H1 (cell line): ENCODE measurements around the gene CCDC13. TPM values are rescaled to one million over a fixed set of nuclear protein-coding genes. Genes with fewer than 3 reads are reported as not detected.
A peak's percentile ranks its signal among the peaks of the same experiment; 100 is the strongest.

Experiments
- CTCF ChIA-PET: fragments of 300-600 bp; sonication (Branson Sonifier 250); formaldehyde crosslinking; loops from one replicate; lab custom pipeline; 2021; ENCODE audit not compliant: partially characterized antibody; lab: Charles Lee
- POLR2A ChIA-PET: fragments of 300-600 bp; sonication (Branson Sonifier 250); formaldehyde crosslinking; loops from one replicate; lab custom pipeline; 2021; ENCODE audit warnings: inconsistent platforms; ENCODE audit not compliant: partially characterized antibody; lab: Charles Lee
- DNase-seq, 2 experiments: peaks; one replicate each; pipeline versions ENCODE4 v3.0.0 to v3.0.0-alpha.2; 2010 to 2022; ENCODE audit warnings: low spot score in 2 of 2, low read depth in 1 of 2, mixed read lengths in 1 of 2
- FAIRE-seq: peaks from 2 replicates; lab custom pipeline; 2011; peaks lifted over from hg19 to GRCh38; lab: Jason Lieb, UNC
- H2AFZ ChIP-seq: 2 replicates; pipeline ENCODE4 v1.8.1; 2012; ENCODE audit warnings: low read length, inconsistent platforms
- H2AK5ac ChIP-seq: 2 replicates; pipeline ENCODE4 v1.6.1; 2013; ENCODE audit warnings: low read depth, low read length
- H2BK120ac ChIP-seq: replicated peaks from 2 replicates; pipeline ENCODE3; 2013; ENCODE audit warnings: low read depth, low read length, inconsistent platforms
- H2BK12ac ChIP-seq: 2 replicates; pipeline ENCODE4 v1.6.1; 2013; ENCODE audit warnings: low read depth, low read length
- H2BK15ac ChIP-seq: 2 replicates; pipeline ENCODE4 v1.6.1; 2013; ENCODE audit warnings: low read length
- H2BK20ac ChIP-seq: 2 replicates; pipeline ENCODE4 v1.6.1; 2013; ENCODE audit warnings: low read length
- H2BK5ac ChIP-seq: 2 replicates; pipeline ENCODE4 v1.6.1; 2013; ENCODE audit warnings: low read depth, low read length
- H3K14ac ChIP-seq: 2 replicates; pipeline ENCODE4 v1.6.1; 2013; ENCODE audit warnings: inconsistent platforms; ENCODE audit not compliant: insufficient read length
- H3K18ac ChIP-seq: 2 replicates; pipeline ENCODE4 v1.6.1; 2013; ENCODE audit warnings: low read length; ENCODE audit errors: extremely low read depth
- H3K23ac ChIP-seq: 2 replicates; pipeline ENCODE4 v1.6.1; 2013; ENCODE audit warnings: inconsistent platforms; ENCODE audit not compliant: insufficient read length
- H3K23me2 ChIP-seq: 2 replicates; pipeline ENCODE4 v1.6.1; 2013; ENCODE audit warnings: low read depth, low read length
- H3K27ac ChIP-seq: 2 replicates; pipeline ENCODE4 v1.6.1; 2011; ENCODE audit warnings: low read depth, low read length, inconsistent platforms
- H3K27me3 ChIP-seq, 4 experiments: replicated peaks in 1 of 4; 1 replicate in 1 of 4; 2 replicates in 3 of 4; pipeline versions ENCODE4 v1.6.1 to v1.8.1; 2011 to 2013; ENCODE audit warnings: low read length in 3 of 4, mild to moderate bottlenecking in 3 of 4, inconsistent platforms in 2 of 4, mixed read lengths in 2 of 4, moderate library complexity in 1 of 4; ENCODE audit not compliant: control insufficient read depth in 3 of 4, insufficient read depth in 3 of 4; ENCODE audit errors: extremely low read depth in 1 of 4
- H3K36me3 ChIP-seq, 4 experiments: 2 replicates each; pipeline versions ENCODE4 v1.6.1 to v1.8.1; 2011 to 2013; ENCODE audit warnings: mild to moderate bottlenecking in 4 of 4, low read length in 3 of 4, moderate library complexity in 2 of 4, control low read depth in 1 of 4, inconsistent platforms in 1 of 4; ENCODE audit not compliant: insufficient read depth in 4 of 4, control insufficient read depth in 2 of 4
- H3K4ac ChIP-seq: replicated peaks from 2 replicates; pipeline ENCODE3; 2013; ENCODE audit warnings: low read length, low read depth, mixed read lengths, inconsistent platforms; ENCODE audit not compliant: insufficient read length
- H3K4me1 ChIP-seq, 4 experiments: replicated peaks in 1 of 4; 1 replicate in 1 of 4; 2 replicates in 3 of 4; pipeline versions ENCODE4 v1.6.1 to v1.8.1; 2011 to 2013; ENCODE audit warnings: low read length in 3 of 4, inconsistent platforms in 2 of 4, mixed read lengths in 1 of 4; ENCODE audit not compliant: insufficient read depth in 4 of 4, control insufficient read depth in 3 of 4
- H3K4me2 ChIP-seq, 2 experiments: 2 replicates each; pipeline versions ENCODE4 v1.6.1 to v1.8.1; 2011 to 2013; ENCODE audit warnings: low read depth in 2 of 2, low read length in 2 of 2, control low read depth in 1 of 2, inconsistent platforms in 1 of 2, mild to moderate bottlenecking in 1 of 2; ENCODE audit not compliant: insufficient read depth in 1 of 2
- H3K4me3 ChIP-seq, 4 experiments: fragments of 200-600, 300-600 bp in 1 of 4; sonication (generic), shearing (Covaris generic), sonication (Bioruptor Twin) in 1 of 4; 2 replicates each; pipeline versions ENCODE4 v1.5.1 to v1.8.1; 2011 to 2016; ENCODE audit warnings: low read length in 4 of 4, low read depth in 3 of 4, control low read depth in 2 of 4, inconsistent platforms in 2 of 4, mild to moderate bottlenecking in 2 of 4, mixed read lengths in 1 of 4, moderate library complexity in 1 of 4; ENCODE audit not compliant: insufficient read depth in 2 of 4; ENCODE audit errors: extremely low read depth in 1 of 4
- H3K56ac ChIP-seq: replicated peaks from 2 replicates; pipeline ENCODE3; 2013; ENCODE audit warnings: low read depth, mild to moderate bottlenecking, mixed read lengths, low read length, inconsistent platforms; ENCODE audit not compliant: insufficient read length
- H3K79me1 ChIP-seq: 2 replicates; pipeline ENCODE4 v1.6.1; 2013; ENCODE audit warnings: low read depth, low read length, control low read depth
- H3K79me2 ChIP-seq, 2 experiments: 2 replicates each; pipeline versions ENCODE4 v1.6.1 to v1.8.1; 2012 to 2013; ENCODE audit warnings: low read length in 2 of 2, mild to moderate bottlenecking in 2 of 2, inconsistent platforms in 1 of 2; ENCODE audit not compliant: insufficient read depth in 2 of 2, control insufficient read depth in 1 of 2
- H3K9ac ChIP-seq, 4 experiments: replicated peaks in 1 of 4; 1 replicate in 1 of 4; 2 replicates in 3 of 4; pipeline versions ENCODE4 v1.6.1 to v1.8.1; 2011 to 2013; ENCODE audit warnings: low read depth in 3 of 4, low read length in 3 of 4, control low read depth in 2 of 4, mild to moderate bottlenecking in 2 of 4, moderate library complexity in 2 of 4, inconsistent platforms in 1 of 4; ENCODE audit errors: extremely low read depth in 1 of 4
- H3K9me3 ChIP-seq, 2 experiments: 2 replicates each; pipeline versions ENCODE4 v1.6.1 to v1.8.1; 2012 to 2013; ENCODE audit warnings: mild to moderate bottlenecking in 2 of 2, moderate library complexity in 2 of 2, control low read depth in 1 of 2, inconsistent platforms in 1 of 2, low read depth in 1 of 2, low read length in 1 of 2, mixed read lengths in 1 of 2; ENCODE audit not compliant: insufficient read depth in 2 of 2
- H4K20me1 ChIP-seq, 2 experiments: replicated peaks in 1 of 2; 2 replicates each; pipeline versions ENCODE3 to v1.8.1; 2011 to 2013; ENCODE audit warnings: inconsistent platforms in 2 of 2, low read length in 2 of 2, mild to moderate bottlenecking in 1 of 2; ENCODE audit not compliant: insufficient read depth in 2 of 2, control insufficient read depth in 1 of 2
- H4K5ac ChIP-seq: 2 replicates; pipeline ENCODE4 v1.6.1; 2013; ENCODE audit warnings: low read length, low read depth, mixed read lengths, inconsistent platforms; ENCODE audit not compliant: insufficient read length
- H4K8ac ChIP-seq: 2 replicates; pipeline ENCODE4 v1.8.0; 2013; ENCODE audit warnings: mild to moderate bottlenecking, moderate library complexity, low read length, inconsistent platforms; ENCODE audit not compliant: insufficient read depth; ENCODE audit errors: extremely low read depth
- H4K91ac ChIP-seq: replicated peaks from 2 replicates; pipeline ENCODE3; 2013; ENCODE audit warnings: low read length, mixed read lengths, inconsistent platforms; ENCODE audit not compliant: insufficient read length
- JUN ChIP-seq: IDR thresholded peaks from 2 replicates; pipeline ENCODE4 v1.6.1; 2011; ENCODE audit warnings: low read depth, mild to moderate bottlenecking, improper control_type of control experiment, low read length
- RAD21 ChIP-seq, 2 experiments: IDR thresholded peaks in 1 of 2; conservative IDR thresholded peaks in 1 of 2; 2 replicates each; pipeline ENCODE4 v1.6.1; 2011; ENCODE audit warnings: low read depth in 2 of 2, low read length in 2 of 2, improper control_type of control experiment in 1 of 2, inconsistent platforms in 1 of 2, mild to moderate bottlenecking in 1 of 2, moderate library complexity in 1 of 2
- TAF1 ChIP-seq: IDR thresholded peaks from 2 replicates; pipeline ENCODE4 v1.6.1; 2011; ENCODE audit warnings: mild to moderate bottlenecking, low read depth, low read length
- WGBS, 2 experiments: shearing (Covaris generic) in 1 of 2; methylation state at CpG; one replicate each; pipeline versions ENCODE4 v1.1.6 to v1.1.7; 2013 to 2015; ENCODE audit warnings: low lambda C conversion rate in 2 of 2, mixed read lengths in 2 of 2, inconsistent platforms in 1 of 2, low coverage in 1 of 2, missing lambda C conversion rate in 1 of 2; ENCODE audit not compliant: insufficient replicate concordance in 2 of 2, insufficient coverage in 1 of 2, insufficient read length in 1 of 2; ENCODE audit errors: extremely low coverage in 1 of 2, missing lambda C conversion rate in 1 of 2; 5-methylcytosine and 5-hydroxymethylcytosine counted together
- polyA plus RNA-seq, 7 experiments: library from polyadenylated mRNA; depleted of rRNA in 3 of 7; stranded (reverse) in 5 of 7; unstranded in 2 of 7; fragments of >200 nt in 5 of 7; fragments of 200-250 nt in 2 of 7; gene quantifications; 1 replicate in 5 of 7; 2 replicates in 1 of 7; 4 replicates in 1 of 7; pipeline versions ENCODE4 v1.2.1 to v1.2.3, GENCODE V29; 2011 to 2013; ENCODE audit warnings: missing spikeins in 2 of 7, mixed read lengths in 2 of 7
- total RNA-seq: library from RNA; stranded (reverse); fragmentation: NEBNext Ultra II Directional; extraction: Animal tissue kit (Norgen Biotek cat#: 25700); gene quantifications from 2 replicates; pipeline ENCODE4 v1.2.1, GENCODE V29; 2021
- TF ChIP-seq, protein P1 (sequence below), 3 experiments: IDR thresholded peaks; 1 replicate in 2 of 3; 2 replicates in 1 of 3; pipeline versions ENCODE4 v1.5.1 to v1.6.1; 2011; ENCODE audit warnings: low read length in 3 of 3, mild to moderate bottlenecking in 3 of 3, inconsistent platforms in 2 of 3, low read depth in 1 of 3, moderate library complexity in 1 of 3; ENCODE audit not compliant: insufficient read depth in 1 of 3; ENCODE audit errors: control extremely low read depth in 1 of 3

CCDC13 gene
- total and polyA plus RNA-seq, 2 of the 8 experiments (the other 6 are each of a cell fraction or from before 2014, with no cell fraction given), result 0.06 TPM; not detected in 1

DNA sequence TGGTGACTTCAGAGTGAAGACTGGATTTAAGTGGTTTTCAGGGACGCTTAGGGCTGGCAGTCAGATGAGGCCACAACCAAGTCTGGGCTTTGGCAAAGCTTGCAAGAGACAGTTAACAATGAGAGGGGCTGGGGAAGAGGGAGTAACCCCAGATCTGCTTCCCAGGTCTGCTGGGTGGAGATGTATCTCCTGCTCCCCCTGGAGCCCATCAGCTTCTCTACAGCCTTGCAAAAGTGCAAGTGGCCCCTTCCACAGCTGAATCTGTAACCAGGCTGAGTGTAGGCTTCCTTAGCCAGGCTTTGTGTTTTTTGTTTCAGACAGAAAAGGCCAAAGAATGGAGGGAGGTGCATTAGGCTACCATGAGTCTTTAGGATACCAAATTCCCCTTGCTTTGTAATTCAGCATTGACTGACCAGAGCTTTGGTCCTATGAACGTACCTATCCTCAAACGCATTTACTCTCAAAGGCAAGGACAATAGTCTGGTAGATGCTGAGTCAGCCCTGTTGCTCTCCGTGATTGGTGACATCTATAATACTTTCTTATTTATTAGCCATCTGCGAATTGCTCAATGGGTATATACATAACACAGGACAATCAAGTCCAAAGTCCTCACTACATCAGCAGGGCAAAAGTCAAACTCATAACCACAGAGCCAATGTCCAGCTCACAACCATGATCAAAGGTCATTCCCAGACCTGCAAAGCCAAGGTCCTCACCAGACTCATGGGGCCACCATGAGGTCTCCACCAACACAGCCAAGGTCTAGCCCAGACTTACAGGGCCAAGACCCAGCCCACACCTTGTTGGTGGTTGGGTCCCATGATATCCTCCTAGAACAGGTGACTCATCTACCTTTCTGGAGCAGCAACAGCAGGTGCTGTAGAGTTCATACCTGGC lies 17.1 kb downstream of the CCDC13 start:
- no peak overlapping the region for H2BK20ac ChIP-seq
- H2BK5ac ChIP-seq, result no peak overlapping the region
- H2BK12ac ChIP-seq, result no peak overlapping the region
- no peaks in the 10 kb centered on the region for H3K23me2 ChIP-seq
- no peak overlapping the region for H3K23ac ChIP-seq
- H3K56ac ChIP-seq, result no peak overlapping the region
- H3K9me3 ChIP-seq, result no peaks in the 10 kb centered on the region
- no peak overlapping the region for H3K4me2 ChIP-seq
- H4K20me1 ChIP-seq, result no peaks in the 10 kb centered on the region
- H2AFZ ChIP-seq, result peak overlapping the region; percentile 89
- peak overlapping the region; percentile 60 for H4K5ac ChIP-seq
- H3K18ac ChIP-seq, result no peak overlapping the region
- no peaks in the 10 kb centered on the region for H3K79me1 ChIP-seq
- H2AK5ac ChIP-seq, result no peak overlapping the region
- no peak overlapping the region for H4K91ac ChIP-seq
- H3K27ac ChIP-seq, result no peak overlapping the region
- H4K8ac ChIP-seq, result no peak overlapping the region
- WGBS, 2 experiments, result 70% methylated on average over 5 of the region's 5 CpGs; no CpG with 5 or more reads in 1 of the 2 experiments
- H3K36me3 ChIP-seq, result no peaks in the 10 kb centered on the region
- H3K27me3 ChIP-seq, result no peaks in the 10 kb centered on the region
- FAIRE-seq (peak; percentile 88), DNase-seq (peak in 1 of 2 experiments; percentile 52)
- no peak overlapping the region for H2BK15ac ChIP-seq
- H3K79me2 ChIP-seq, result no peaks in the 10 kb centered on the region
- no peak overlapping the region for H2BK120ac ChIP-seq
- H3K4me1 ChIP-seq, result no peaks in the 10 kb centered on the region
- no peak overlapping the region for H3K9ac ChIP-seq
- H3K14ac ChIP-seq, result no peak overlapping the region
- POLR2A ChIA-PET, result no interaction called here
- no peak overlapping the region for H3K4ac ChIP-seq
- no peak overlapping the region for H3K4me3 ChIP-seq
- CTCF ChIA-PET, result interaction anchor here (0.7 to 5.2 kb wide), 31 partner anchors 7 to 208 kb away, joined by 3 to 47 read pairs (median 4); no protein-coding TSS in a partner anchor
- TF ChIP-seq RAD21 (IDR thresholded peaks at IDR 0.05 in 1 of 2, conservative IDR thresholded peaks at IDR 0.05 in 1 of 2; ENCODE audit: low read depth in 2 of 2, low read length in 2 of 2) (peak; percentile 75 to 83), TAF1 (no peak), JUN (no peak)
- TF ChIP-seq, protein P1, sequence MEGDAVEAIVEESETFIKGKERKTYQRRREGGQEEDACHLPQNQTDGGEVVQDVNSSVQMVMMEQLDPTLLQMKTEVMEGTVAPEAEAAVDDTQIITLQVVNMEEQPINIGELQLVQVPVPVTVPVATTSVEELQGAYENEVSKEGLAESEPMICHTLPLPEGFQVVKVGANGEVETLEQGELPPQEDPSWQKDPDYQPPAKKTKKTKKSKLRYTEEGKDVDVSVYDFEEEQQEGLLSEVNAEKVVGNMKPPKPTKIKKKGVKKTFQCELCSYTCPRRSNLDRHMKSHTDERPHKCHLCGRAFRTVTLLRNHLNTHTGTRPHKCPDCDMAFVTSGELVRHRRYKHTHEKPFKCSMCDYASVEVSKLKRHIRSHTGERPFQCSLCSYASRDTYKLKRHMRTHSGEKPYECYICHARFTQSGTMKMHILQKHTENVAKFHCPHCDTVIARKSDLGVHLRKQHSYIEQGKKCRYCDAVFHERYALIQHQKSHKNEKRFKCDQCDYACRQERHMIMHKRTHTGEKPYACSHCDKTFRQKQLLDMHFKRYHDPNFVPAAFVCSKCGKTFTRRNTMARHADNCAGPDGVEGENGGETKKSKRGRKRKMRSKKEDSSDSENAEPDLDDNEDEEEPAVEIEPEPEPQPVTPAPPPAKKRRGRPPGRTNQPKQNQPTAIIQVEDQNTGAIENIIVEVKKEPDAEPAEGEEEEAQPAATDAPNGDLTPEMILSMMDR (IDR thresholded peaks at IDR 0.05; ENCODE audit: control extremely low read depth in 1 of 3, insufficient read depth in 1 of 3, low read depth in 1 of 3, low read length in 3 of 3), result peak; percentile 63 to 89 (median 73)
